ENCODE measurements around the gene CSNK2A1. TPM values are rescaled to one million over a fixed set of nuclear protein-coding genes. Genes with fewer than 3 reads are reported as not detected.
A peak's percentile ranks its signal among the peaks of the same experiment; 100 is the strongest.

The CSNK2A1 gene
- total and polyA plus RNA-seq, 2 donors (not counting 1 experiment from before 2014, with no cell fraction given): 28.3 to 125 TPM

DNA sequence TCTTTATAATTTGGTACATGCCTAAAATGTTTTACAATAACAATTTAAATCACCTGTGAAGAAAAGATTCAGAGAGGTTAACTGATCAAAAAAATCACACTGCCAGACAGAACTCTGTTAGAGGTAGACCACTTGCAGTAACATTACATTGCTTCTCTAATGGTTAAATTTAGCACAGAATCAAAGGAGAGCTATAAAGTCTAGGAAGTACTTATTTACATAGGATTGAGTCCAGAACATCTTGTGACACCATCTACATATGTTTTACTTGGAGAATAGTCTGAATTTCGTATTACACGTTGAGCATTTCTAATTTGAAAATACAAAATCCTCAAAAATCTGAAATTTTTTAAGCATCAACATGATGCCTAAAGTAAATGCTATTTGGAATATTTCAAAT lies 64.1 kb downstream of the CSNK2A1 start:
- no peaks in the 10 kb centered on the region for H3K27me3 Mint-ChIP-seq
- TF ChIP-seq, protein P1, sequence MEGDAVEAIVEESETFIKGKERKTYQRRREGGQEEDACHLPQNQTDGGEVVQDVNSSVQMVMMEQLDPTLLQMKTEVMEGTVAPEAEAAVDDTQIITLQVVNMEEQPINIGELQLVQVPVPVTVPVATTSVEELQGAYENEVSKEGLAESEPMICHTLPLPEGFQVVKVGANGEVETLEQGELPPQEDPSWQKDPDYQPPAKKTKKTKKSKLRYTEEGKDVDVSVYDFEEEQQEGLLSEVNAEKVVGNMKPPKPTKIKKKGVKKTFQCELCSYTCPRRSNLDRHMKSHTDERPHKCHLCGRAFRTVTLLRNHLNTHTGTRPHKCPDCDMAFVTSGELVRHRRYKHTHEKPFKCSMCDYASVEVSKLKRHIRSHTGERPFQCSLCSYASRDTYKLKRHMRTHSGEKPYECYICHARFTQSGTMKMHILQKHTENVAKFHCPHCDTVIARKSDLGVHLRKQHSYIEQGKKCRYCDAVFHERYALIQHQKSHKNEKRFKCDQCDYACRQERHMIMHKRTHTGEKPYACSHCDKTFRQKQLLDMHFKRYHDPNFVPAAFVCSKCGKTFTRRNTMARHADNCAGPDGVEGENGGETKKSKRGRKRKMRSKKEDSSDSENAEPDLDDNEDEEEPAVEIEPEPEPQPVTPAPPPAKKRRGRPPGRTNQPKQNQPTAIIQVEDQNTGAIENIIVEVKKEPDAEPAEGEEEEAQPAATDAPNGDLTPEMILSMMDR (IDR thresholded peaks at IDR 0.05): no peak
- TF ChIP-seq EZH2 (IDR thresholded peaks at IDR 0.05; ENCODE audit: borderline replicate concordance, insufficient read depth, low read depth, low read length, poor library complexity, severe bottlenecking): no peak
- no peak overlapping the region for H2AFZ ChIP-seq (ENCODE audit: insufficient read depth, low read depth, low read length, poor library complexity, severe bottlenecking)
- H3K27ac Mint-ChIP-seq: no peak overlapping the region
- ChIA-PET POLR2A (no interaction called here), CTCF (interaction anchor here (0.8 to 10.0 kb wide), 8 partner anchors 8 to 130 kb away, joined by 3 to 169 read pairs (median 4); no protein-coding TSS in a partner anchor)
- no peak overlapping the region for H3K27ac ChIP-seq (ENCODE audit: low read length in 2 of 2)
- no peaks in the 10 kb centered on the region for H3K4me1 ChIP-seq (ENCODE audit: control insufficient read depth in 2 of 2, insufficient read depth in 2 of 2, low read length in 2 of 2)
- no peak for DNase-seq
- no CpG with 5 or more reads among the region's 2 CpGs for WGBS (ENCODE audit: insufficient coverage)
- no peaks in the 10 kb centered on the region for H4K20me1 ChIP-seq (ENCODE audit: control insufficient read depth, insufficient read depth, low read length, poor library complexity, severe bottlenecking)
- no peak for ATAC-seq (ENCODE audit: low read depth)
- intact Hi-C loops (cut with micrococcal nuclease): loop anchor here (1.0 kb wide), 3 partner anchors 17 to 125 kb away; partner anchors contain the start of gene TBC1D20
- no peak overlapping the region for H3K4me3 ChIP-seq (ENCODE audit: control extremely low read depth in 1 of 5, extremely low read depth in 1 of 5, insufficient read depth in 1 of 5, low read depth in 2 of 5, low read length in 4 of 5)
- H3K4me1 Mint-ChIP-seq: peaks cover 2% of the 10 kb centered on the region
- no peaks in the 10 kb centered on the region for H3K27me3 ChIP-seq (replicated peaks in 1 of 4; ENCODE audit: control extremely low read depth in 1 of 4, control insufficient read depth in 3 of 4, insufficient read depth in 4 of 4, low read length in 3 of 4)
- no peak overlapping the region for H3K4me3 Mint-ChIP-seq
- H3K9me3 ChIP-seq (ENCODE audit: control extremely low read depth in 1 of 3, control insufficient read depth in 2 of 3, insufficient read depth in 1 of 3, low read length in 2 of 3): no peaks in the 10 kb centered on the region
- peaks cover 3 to 40% of the 10 kb centered on the region in 2 experiments for H3K36me3 ChIP-seq (replicated peaks in 1 of 2; ENCODE audit: control extremely low read depth in 1 of 2, control insufficient read depth in 1 of 2, extremely low read depth in 1 of 2, insufficient read depth in 2 of 2, low read length in 1 of 2)
- no peaks in the 10 kb centered on the region for H3K9me3 Mint-ChIP-seq (ENCODE audit: insufficient read depth)
- H3K9ac ChIP-seq (ENCODE audit: low read length): no peak overlapping the region
- H3K79me2 ChIP-seq (ENCODE audit: control insufficient read depth, insufficient read depth, low read length): no peaks in the 10 kb centered on the region
- H3K4me2 ChIP-seq (replicated peaks; ENCODE audit: low read depth, low read length, poor library complexity, severe bottlenecking): no peak overlapping the region

DNA sequence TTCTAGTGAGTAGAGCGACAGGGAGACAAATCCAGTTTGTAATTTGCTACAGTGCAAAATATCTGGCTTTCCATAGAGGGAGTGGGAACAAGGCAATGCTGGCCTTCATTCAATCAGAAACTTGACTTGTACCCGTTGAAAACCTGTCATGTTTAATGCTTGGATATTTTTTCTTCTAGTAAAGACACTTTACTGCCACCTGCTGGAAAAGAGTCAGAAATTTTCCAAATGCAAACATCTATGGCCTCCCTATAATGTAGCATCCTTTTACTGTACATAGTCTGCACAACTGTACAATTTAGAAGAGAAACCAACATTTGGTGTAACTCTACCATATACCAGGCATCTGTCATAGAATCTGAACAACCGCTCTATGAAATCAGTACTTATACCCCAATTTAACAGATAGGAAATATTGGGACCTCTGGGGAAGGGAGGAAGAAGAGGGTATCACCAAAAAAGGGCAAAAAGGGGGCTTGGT lies 64.6 kb downstream of the CSNK2A1 start:
- Mint-ChIP-seq H3K9me3 (ENCODE audit: insufficient read depth) (no peaks in the 10 kb centered on the region), H3K4me1 (peaks cover 2% of the 10 kb centered on the region), H3K27me3 (no peaks in the 10 kb centered on the region), H3K27ac (peak overlapping the region; percentile 50), H3K4me3 (no peak overlapping the region)
- H2AFZ ChIP-seq (ENCODE audit: insufficient read depth, low read depth, low read length, poor library complexity, severe bottlenecking): no peak overlapping the region
- CTCF ChIA-PET: interaction anchor here (0.7 to 10.0 kb wide), 14 partner anchors 9 to 213 kb away, joined by 3 to 169 read pairs (median 4); partner anchors contain the start of genes RBCK1 and TBC1D20
- no peaks in the 10 kb centered on the region for H3K79me2 ChIP-seq (ENCODE audit: control insufficient read depth, insufficient read depth, low read length)
- no peak overlapping the region for H3K9ac ChIP-seq (ENCODE audit: low read length)
- ATAC-seq (ENCODE audit: low read depth): peak; percentile 64
- no peak overlapping the region for H3K4me2 ChIP-seq (replicated peaks; ENCODE audit: low read depth, low read length, poor library complexity, severe bottlenecking)
- no peak overlapping the region for H3K4me3 ChIP-seq (ENCODE audit: control extremely low read depth in 1 of 5, extremely low read depth in 1 of 5, insufficient read depth in 1 of 5, low read depth in 2 of 5, low read length in 4 of 5)
- H3K36me3 ChIP-seq (replicated peaks in 1 of 2; ENCODE audit: control extremely low read depth in 1 of 2, control insufficient read depth in 1 of 2, extremely low read depth in 1 of 2, insufficient read depth in 2 of 2, low read length in 1 of 2): peaks cover 1 to 35% of the 10 kb centered on the region in 2 experiments
- intact Hi-C loops (cut with micrococcal nuclease): loop anchor here (1.0 kb wide), 3 partner anchors 17 to 125 kb away; partner anchors contain the start of gene TBC1D20
- WGBS (ENCODE audit: insufficient coverage): no CpG with 5 or more reads among the region's 3 CpGs
- H3K27me3 ChIP-seq (replicated peaks in 1 of 4; ENCODE audit: control extremely low read depth in 1 of 4, control insufficient read depth in 3 of 4, insufficient read depth in 4 of 4, low read length in 3 of 4): no peaks in the 10 kb centered on the region
- TF ChIP-seq, protein P1 (IDR thresholded peaks at IDR 0.05): peak; percentile 85
- TF ChIP-seq EZH2 (IDR thresholded peaks at IDR 0.05; ENCODE audit: borderline replicate concordance, insufficient read depth, low read depth, low read length, poor library complexity, severe bottlenecking): no peak
- H3K4me1 ChIP-seq (ENCODE audit: control insufficient read depth in 2 of 2, insufficient read depth in 2 of 2, low read length in 2 of 2): no peaks in the 10 kb centered on the region
- H3K27ac ChIP-seq (ENCODE audit: low read length in 2 of 2): no peak overlapping the region
- H3K9me3 ChIP-seq (ENCODE audit: control extremely low read depth in 1 of 3, control insufficient read depth in 2 of 3, insufficient read depth in 1 of 3, low read length in 2 of 3): no peaks in the 10 kb centered on the region
- no peaks in the 10 kb centered on the region for H4K20me1 ChIP-seq (ENCODE audit: control insufficient read depth, insufficient read depth, low read length, poor library complexity, severe bottlenecking)
- peak; percentile 79 for DNase-seq
- POLR2A ChIA-PET: no interaction called here
